ENCODE results near the gene RIMBP2.

DNA sequence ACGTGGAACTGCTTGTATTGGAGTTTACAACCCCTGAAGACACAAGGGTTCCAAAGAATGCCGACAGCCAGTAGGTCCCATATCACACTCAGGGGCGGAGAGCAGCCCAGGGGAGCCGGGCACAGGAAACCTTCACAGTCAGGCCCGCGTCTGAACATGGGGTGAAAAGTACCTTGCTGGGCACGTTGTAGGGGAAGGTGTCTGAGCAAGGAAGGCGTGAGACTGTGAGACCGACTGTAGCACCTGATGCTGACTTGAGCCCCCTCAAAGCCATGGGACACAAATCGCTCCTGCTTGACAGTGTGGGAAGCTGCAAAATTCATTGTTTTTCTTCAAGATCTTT, 14.7 kb downstream of the RIMBP2 start:
- TF ChIP-seq, protein P1, sequence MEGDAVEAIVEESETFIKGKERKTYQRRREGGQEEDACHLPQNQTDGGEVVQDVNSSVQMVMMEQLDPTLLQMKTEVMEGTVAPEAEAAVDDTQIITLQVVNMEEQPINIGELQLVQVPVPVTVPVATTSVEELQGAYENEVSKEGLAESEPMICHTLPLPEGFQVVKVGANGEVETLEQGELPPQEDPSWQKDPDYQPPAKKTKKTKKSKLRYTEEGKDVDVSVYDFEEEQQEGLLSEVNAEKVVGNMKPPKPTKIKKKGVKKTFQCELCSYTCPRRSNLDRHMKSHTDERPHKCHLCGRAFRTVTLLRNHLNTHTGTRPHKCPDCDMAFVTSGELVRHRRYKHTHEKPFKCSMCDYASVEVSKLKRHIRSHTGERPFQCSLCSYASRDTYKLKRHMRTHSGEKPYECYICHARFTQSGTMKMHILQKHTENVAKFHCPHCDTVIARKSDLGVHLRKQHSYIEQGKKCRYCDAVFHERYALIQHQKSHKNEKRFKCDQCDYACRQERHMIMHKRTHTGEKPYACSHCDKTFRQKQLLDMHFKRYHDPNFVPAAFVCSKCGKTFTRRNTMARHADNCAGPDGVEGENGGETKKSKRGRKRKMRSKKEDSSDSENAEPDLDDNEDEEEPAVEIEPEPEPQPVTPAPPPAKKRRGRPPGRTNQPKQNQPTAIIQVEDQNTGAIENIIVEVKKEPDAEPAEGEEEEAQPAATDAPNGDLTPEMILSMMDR (conservative IDR thresholded peaks at IDR 0.05; ENCODE audit: low read depth in 2 of 2) = no peak
- TF ChIP-seq POLR2AphosphoS5 (IDR thresholded peaks at IDR 0.05; ENCODE audit: low read depth) (no peak), CREB1 (CRISPR knock-in tag; IDR thresholded peaks at IDR 0.05; ENCODE audit: low read depth) (no peak), EZH2phosphoT487 (IDR thresholded peaks at IDR 0.05; ENCODE audit: unreplicated experiment) (no peak), JUNB (IDR thresholded peaks at IDR 0.05; ENCODE audit: unreplicated experiment) (no peak)
- TF ChIP-seq, protein P2, sequence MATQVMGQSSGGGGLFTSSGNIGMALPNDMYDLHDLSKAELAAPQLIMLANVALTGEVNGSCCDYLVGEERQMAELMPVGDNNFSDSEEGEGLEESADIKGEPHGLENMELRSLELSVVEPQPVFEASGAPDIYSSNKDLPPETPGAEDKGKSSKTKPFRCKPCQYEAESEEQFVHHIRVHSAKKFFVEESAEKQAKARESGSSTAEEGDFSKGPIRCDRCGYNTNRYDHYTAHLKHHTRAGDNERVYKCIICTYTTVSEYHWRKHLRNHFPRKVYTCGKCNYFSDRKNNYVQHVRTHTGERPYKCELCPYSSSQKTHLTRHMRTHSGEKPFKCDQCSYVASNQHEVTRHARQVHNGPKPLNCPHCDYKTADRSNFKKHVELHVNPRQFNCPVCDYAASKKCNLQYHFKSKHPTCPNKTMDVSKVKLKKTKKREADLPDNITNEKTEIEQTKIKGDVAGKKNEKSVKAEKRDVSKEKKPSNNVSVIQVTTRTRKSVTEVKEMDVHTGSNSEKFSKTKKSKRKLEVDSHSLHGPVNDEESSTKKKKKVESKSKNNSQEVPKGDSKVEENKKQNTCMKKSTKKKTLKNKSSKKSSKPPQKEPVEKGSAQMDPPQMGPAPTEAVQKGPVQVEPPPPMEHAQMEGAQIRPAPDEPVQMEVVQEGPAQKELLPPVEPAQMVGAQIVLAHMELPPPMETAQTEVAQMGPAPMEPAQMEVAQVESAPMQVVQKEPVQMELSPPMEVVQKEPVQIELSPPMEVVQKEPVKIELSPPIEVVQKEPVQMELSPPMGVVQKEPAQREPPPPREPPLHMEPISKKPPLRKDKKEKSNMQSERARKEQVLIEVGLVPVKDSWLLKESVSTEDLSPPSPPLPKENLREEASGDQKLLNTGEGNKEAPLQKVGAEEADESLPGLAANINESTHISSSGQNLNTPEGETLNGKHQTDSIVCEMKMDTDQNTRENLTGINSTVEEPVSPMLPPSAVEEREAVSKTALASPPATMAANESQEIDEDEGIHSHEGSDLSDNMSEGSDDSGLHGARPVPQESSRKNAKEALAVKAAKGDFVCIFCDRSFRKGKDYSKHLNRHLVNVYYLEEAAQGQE (IDR thresholded peaks at IDR 0.05; ENCODE audit: unreplicated experiment) = no peak
